ENCODE measurements around the gene RABIF. TPM values are rescaled to one million over a fixed set of nuclear protein-coding genes. Genes with fewer than 3 reads are reported as not detected.

The RABIF gene
- total RNA-seq, 1 experiment from 2014 or later = 9.6 TPM

DNA sequence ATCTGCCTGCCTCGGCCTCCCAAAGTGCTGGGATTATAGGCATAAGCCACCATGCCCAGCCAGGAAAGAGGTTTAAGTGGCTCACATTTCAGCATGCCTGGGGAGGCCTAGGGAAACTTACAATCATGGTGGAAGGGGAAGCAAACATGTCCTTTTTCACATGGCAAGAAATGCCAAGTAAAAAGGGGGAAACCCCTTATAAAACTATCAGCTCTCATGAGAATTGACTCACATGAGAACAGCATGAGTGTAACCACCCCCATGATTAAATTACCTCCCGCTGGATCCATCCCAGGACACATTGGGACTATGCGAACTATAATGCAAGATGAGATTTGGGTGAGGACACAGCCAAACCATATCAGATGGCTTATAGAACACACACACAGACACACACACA, 46.9 kb upstream of the RABIF start:
- H3K36me3 Mint-ChIP-seq (ENCODE audit: insufficient read depth, unreplicated experiment) = peaks cover 4% of the 10 kb centered on the region
- no peaks in the 10 kb centered on the region for H3K4me1 Mint-ChIP-seq (ENCODE audit: low read depth, unreplicated experiment)
- no TSS peak for BruUV-seq (replicated peaks)
- Histone ChIP-seq H3K4me1 (no peaks in the 10 kb centered on the region), H3K9me3 (peaks cover 5% of the 10 kb centered on the region; the same call in 1 of the 2 replicates), H3K4me3 (ENCODE audit: low read depth, low read length) (no peak overlapping the region), H3K36me3 (ENCODE audit: control insufficient read depth, insufficient read depth, low read length) (no peaks in the 10 kb centered on the region; the same call in 1 of the 2 replicates), H3K27me3 (replicated peaks; ENCODE audit: control insufficient read depth, insufficient read depth, low read length) (no peaks in the 10 kb centered on the region)
- no peak for DNase-seq
- ChIA-PET POLR2A (no interaction called here), CTCF (no interaction called here)
- peaks cover 21% of the 10 kb centered on the region for H3K9me3 Mint-ChIP-seq (ENCODE audit: unreplicated experiment)
- H3K27ac Mint-ChIP-seq (ENCODE audit: unreplicated experiment) = no peak overlapping the region
- no peaks in the 10 kb centered on the region for H3K27me3 Mint-ChIP-seq (ENCODE audit: insufficient read depth, unreplicated experiment)
- TF ChIP-seq, protein P1, sequence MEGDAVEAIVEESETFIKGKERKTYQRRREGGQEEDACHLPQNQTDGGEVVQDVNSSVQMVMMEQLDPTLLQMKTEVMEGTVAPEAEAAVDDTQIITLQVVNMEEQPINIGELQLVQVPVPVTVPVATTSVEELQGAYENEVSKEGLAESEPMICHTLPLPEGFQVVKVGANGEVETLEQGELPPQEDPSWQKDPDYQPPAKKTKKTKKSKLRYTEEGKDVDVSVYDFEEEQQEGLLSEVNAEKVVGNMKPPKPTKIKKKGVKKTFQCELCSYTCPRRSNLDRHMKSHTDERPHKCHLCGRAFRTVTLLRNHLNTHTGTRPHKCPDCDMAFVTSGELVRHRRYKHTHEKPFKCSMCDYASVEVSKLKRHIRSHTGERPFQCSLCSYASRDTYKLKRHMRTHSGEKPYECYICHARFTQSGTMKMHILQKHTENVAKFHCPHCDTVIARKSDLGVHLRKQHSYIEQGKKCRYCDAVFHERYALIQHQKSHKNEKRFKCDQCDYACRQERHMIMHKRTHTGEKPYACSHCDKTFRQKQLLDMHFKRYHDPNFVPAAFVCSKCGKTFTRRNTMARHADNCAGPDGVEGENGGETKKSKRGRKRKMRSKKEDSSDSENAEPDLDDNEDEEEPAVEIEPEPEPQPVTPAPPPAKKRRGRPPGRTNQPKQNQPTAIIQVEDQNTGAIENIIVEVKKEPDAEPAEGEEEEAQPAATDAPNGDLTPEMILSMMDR (IDR thresholded peaks at IDR 0.05; ENCODE audit: insufficient read depth in 1 of 2, low read depth in 1 of 2, low read length in 1 of 2, severe bottlenecking in 1 of 2, unreplicated experiment in 1 of 2) = no peak
- intact Hi-C loops (cut with micrococcal nuclease; ENCODE audit: unreplicated experiment) = no loop called here
- no peak overlapping the region for H3K4me3 Mint-ChIP-seq (ENCODE audit: unreplicated experiment)

DNA sequence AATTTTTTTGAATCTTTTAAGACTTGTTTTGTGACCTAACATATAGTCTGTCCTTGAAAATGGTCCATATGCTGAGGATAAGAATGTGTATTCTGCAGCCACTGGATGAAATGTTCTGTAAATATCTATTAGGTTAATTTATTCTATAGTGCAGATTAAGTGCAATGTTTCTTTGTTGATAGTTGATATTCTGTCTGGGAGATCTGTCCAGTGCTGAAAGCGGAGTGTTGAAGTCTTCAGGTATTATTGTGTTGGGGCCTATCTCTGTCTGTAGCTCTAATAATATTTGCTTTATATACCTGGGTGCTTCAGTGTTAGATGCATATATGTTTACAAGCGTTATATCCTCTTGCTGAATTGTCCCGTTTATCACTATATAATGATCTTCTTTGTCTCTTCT, 45.8 kb upstream of the RABIF start:
- CTCF ChIA-PET = no interaction called here
- Mint-ChIP-seq H3K9me3 (ENCODE audit: unreplicated experiment) (peaks cover 21% of the 10 kb centered on the region), H3K4me1 (ENCODE audit: low read depth, unreplicated experiment) (no peaks in the 10 kb centered on the region), H3K36me3 (ENCODE audit: insufficient read depth, unreplicated experiment) (no peaks in the 10 kb centered on the region), H3K27me3 (ENCODE audit: insufficient read depth, unreplicated experiment) (no peaks in the 10 kb centered on the region), H3K27ac (ENCODE audit: unreplicated experiment) (no peak overlapping the region), H3K4me3 (ENCODE audit: unreplicated experiment) (no peak overlapping the region)
- H3K9me3 ChIP-seq = peaks cover 5% of the 10 kb centered on the region; the same call in 1 of the 2 replicates
- H3K36me3 ChIP-seq (ENCODE audit: control insufficient read depth, insufficient read depth, low read length) = no peaks in the 10 kb centered on the region; the same call in 1 of the 2 replicates
- intact Hi-C loops (cut with micrococcal nuclease; ENCODE audit: unreplicated experiment) = no loop called here
- no TSS peak for BruUV-seq (replicated peaks)
- DNase-seq = no peak
- H3K27me3 ChIP-seq (replicated peaks; ENCODE audit: control insufficient read depth, insufficient read depth, low read length) = no peaks in the 10 kb centered on the region
- no peak overlapping the region for H3K4me3 ChIP-seq (ENCODE audit: low read depth, low read length)
- H3K4me1 ChIP-seq = no peaks in the 10 kb centered on the region
- TF ChIP-seq, protein P1 (IDR thresholded peaks at IDR 0.05; ENCODE audit: insufficient read depth in 1 of 2, low read depth in 1 of 2, low read length in 1 of 2, severe bottlenecking in 1 of 2, unreplicated experiment in 1 of 2) = no peak
- POLR2A ChIA-PET = no interaction called here

DNA sequence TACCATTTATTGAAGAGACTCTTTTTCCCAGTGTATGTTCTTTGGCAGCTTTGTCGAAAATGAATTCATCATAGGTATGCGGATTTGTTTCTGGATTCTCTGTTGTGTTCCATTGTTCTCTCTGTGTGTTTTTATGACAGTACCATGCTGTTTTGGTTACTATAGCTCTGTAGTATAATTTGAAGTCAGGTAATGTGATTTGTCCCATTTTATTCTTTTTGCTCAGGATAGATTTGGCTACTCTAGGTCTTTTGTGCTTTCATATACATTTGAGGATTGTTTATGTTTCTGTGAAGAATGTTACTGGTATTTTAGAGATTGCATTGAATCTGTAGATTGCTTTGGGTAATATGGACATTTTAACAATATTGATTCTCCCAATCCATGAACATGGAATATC, 43.5 kb upstream of the RABIF start:
- Histone ChIP-seq H3K4me3 (ENCODE audit: low read depth, low read length) (no peak overlapping the region), H3K4me1 (no peaks in the 10 kb centered on the region), H3K9me3 (peaks cover 5% of the 10 kb centered on the region; the same call in 1 of the 2 replicates), H3K36me3 (ENCODE audit: control insufficient read depth, insufficient read depth, low read length) (no peaks in the 10 kb centered on the region), H3K27me3 (replicated peaks; ENCODE audit: control insufficient read depth, insufficient read depth, low read length) (no peaks in the 10 kb centered on the region)
- H3K36me3 Mint-ChIP-seq (ENCODE audit: insufficient read depth, unreplicated experiment) = peaks cover 2% of the 10 kb centered on the region
- CTCF ChIA-PET = no interaction called here
- no peaks in the 10 kb centered on the region for H3K27me3 Mint-ChIP-seq (ENCODE audit: insufficient read depth, unreplicated experiment)
- no peak overlapping the region for H3K4me3 Mint-ChIP-seq (ENCODE audit: unreplicated experiment)
- H3K27ac Mint-ChIP-seq (ENCODE audit: unreplicated experiment) = no peak overlapping the region
- POLR2A ChIA-PET = no interaction called here
- DNase-seq = no peak
- H3K9me3 Mint-ChIP-seq (ENCODE audit: unreplicated experiment) = peaks cover 21% of the 10 kb centered on the region
- TF ChIP-seq, protein P1 (IDR thresholded peaks at IDR 0.05; ENCODE audit: insufficient read depth in 1 of 2, low read depth in 1 of 2, low read length in 1 of 2, severe bottlenecking in 1 of 2, unreplicated experiment in 1 of 2) = no peak
- intact Hi-C loops (cut with micrococcal nuclease; ENCODE audit: unreplicated experiment) = no loop called here
- BruUV-seq (replicated peaks) = no TSS peak
- H3K4me1 Mint-ChIP-seq (ENCODE audit: low read depth, unreplicated experiment) = no peaks in the 10 kb centered on the region
